CD14-positive monocyte (primary cell): ENCODE measurements around the gene WDR7. TPM values are rescaled to one million over a fixed set of nuclear protein-coding genes. Genes with fewer than 3 reads are reported as not detected.

Source experiments
- DNase-seq, 3 donors: peaks; one replicate each; pipeline ENCODE4 v3.0.0-alpha.2; 2011 to 2022
- H2AFZ ChIP-seq: 2 replicates; pipeline ENCODE4 v1.6.0; 2012; ENCODE audit warnings: mild to moderate bottlenecking, low read depth, low read length, inconsistent platforms; ENCODE audit not compliant: insufficient read depth, poor library complexity, severe bottlenecking
- H3K27ac ChIP-seq, 2 donors: 1 replicate in 1 of 2; 2 replicates in 1 of 2; pipeline ENCODE4 v1.5.1; 2012 to 2013; ENCODE audit warnings: low read length in 2 of 2, control low read depth in 1 of 2, inconsistent platforms in 1 of 2, low read depth in 1 of 2, mild to moderate bottlenecking in 1 of 2
- H3K27me3 ChIP-seq, 2 donors: one replicate each; pipeline versions ENCODE4 v1.6.0 to v1.6.1; 2011 to 2013; ENCODE audit warnings: low read length in 2 of 2; ENCODE audit not compliant: control insufficient read depth in 2 of 2, insufficient read depth in 2 of 2
- H3K36me3 ChIP-seq, 2 donors: replicated peaks in 1 of 2; 1 replicate in 1 of 2; 2 replicates in 1 of 2; pipeline versions ENCODE4 v1.5.1 to v1.6.1; 2012 to 2013; ENCODE audit warnings: low read length in 2 of 2, control low read depth in 1 of 2, inconsistent platforms in 1 of 2, mild to moderate bottlenecking in 1 of 2; ENCODE audit not compliant: insufficient read depth in 2 of 2, control insufficient read depth in 1 of 2
- H3K4me1 ChIP-seq, 2 donors: 1 replicate in 1 of 2; 2 replicates in 1 of 2; pipeline versions ENCODE4 v1.5.1 to v1.6.1; 2012 to 2013; ENCODE audit warnings: low read length in 2 of 2, control low read depth in 1 of 2, inconsistent platforms in 1 of 2, mild to moderate bottlenecking in 1 of 2, moderate library complexity in 1 of 2; ENCODE audit not compliant: insufficient read depth in 2 of 2, control insufficient read depth in 1 of 2
- H3K4me2 ChIP-seq: replicated peaks from 2 replicates; pipeline ENCODE3; 2012; ENCODE audit warnings: low read length, moderate library complexity, mild to moderate bottlenecking; ENCODE audit not compliant: poor library complexity, severe bottlenecking; ENCODE audit errors: extremely low read depth
- H3K4me3 ChIP-seq, 3 experiments: fragments of 200-600 bp in 1 of 3; sonication (generic) in 1 of 3; replicated peaks in 1 of 3; 1 replicate in 2 of 3; 2 replicates in 1 of 3; pipeline ENCODE4 v1.5.1; 2011 to 2013; ENCODE audit warnings: low read length in 3 of 3, mild to moderate bottlenecking in 3 of 3, control low read depth in 2 of 3, low read depth in 2 of 3, inconsistent platforms in 1 of 3, moderate library complexity in 1 of 3
- H3K79me2 ChIP-seq: 2 replicates; pipeline ENCODE4 v1.6.0; 2012; ENCODE audit warnings: mild to moderate bottlenecking, control low read depth, inconsistent platforms, low read length, moderate library complexity; ENCODE audit not compliant: insufficient read depth
- H3K9ac ChIP-seq: 2 replicates; pipeline ENCODE4 v1.6.0; 2017; ENCODE audit warnings: low read length, mild to moderate bottlenecking; ENCODE audit not compliant: insufficient read depth, poor library complexity, severe bottlenecking
- H3K9me3 ChIP-seq, 2 donors: replicated peaks in 1 of 2; 1 replicate in 1 of 2; 2 replicates in 1 of 2; pipeline versions ENCODE4 v1.5.1 to v1.6.1; 2012 to 2013; ENCODE audit warnings: low read length in 2 of 2, control low read depth in 1 of 2; ENCODE audit not compliant: control insufficient read depth in 1 of 2, insufficient read depth in 1 of 2
- H4K20me1 ChIP-seq: 2 replicates; pipeline ENCODE4 v1.6.0; 2012; ENCODE audit warnings: mild to moderate bottlenecking, low read length, control low read depth, moderate library complexity; ENCODE audit not compliant: insufficient read depth
- H3K27ac Mint-ChIP-seq, 7 donors: one replicate each; pipeline ENCODE4 v1.8.0; 2020; ENCODE audit warnings: mild to moderate bottlenecking in 7 of 7, mixed read lengths in 7 of 7, moderate library complexity in 6 of 7, inconsistent platforms in 2 of 7
- H3K27me3 Mint-ChIP-seq, 3 donors: one replicate each; pipeline ENCODE4 v1.8.0; 2021 to 2022; ENCODE audit warnings: low read depth in 3 of 3, mild to moderate bottlenecking in 3 of 3, mixed read lengths in 3 of 3, moderate library complexity in 3 of 3, inconsistent platforms in 1 of 3
- H3K36me3 Mint-ChIP-seq, 2 donors: one replicate each; pipeline ENCODE4 v1.8.0; 2020; ENCODE audit warnings: mixed read lengths in 2 of 2, inconsistent platforms in 1 of 2, mild to moderate bottlenecking in 1 of 2
- H3K4me1 Mint-ChIP-seq: one replicate; pipeline ENCODE4 v1.8.0; 2020; ENCODE audit warnings: mild to moderate bottlenecking, mixed read lengths
- H3K4me3 Mint-ChIP-seq, 2 donors: one replicate each; pipeline ENCODE4 v1.8.0; 2020; ENCODE audit warnings: mild to moderate bottlenecking in 2 of 2, mixed read lengths in 2 of 2, moderate library complexity in 1 of 2
- H3K9me3 Mint-ChIP-seq, 7 donors: one replicate each; pipeline ENCODE4 v1.8.0; 2020 to 2022; ENCODE audit warnings: mixed read lengths in 7 of 7, mild to moderate bottlenecking in 6 of 7, moderate library complexity in 6 of 7, inconsistent platforms in 2 of 7
- WGBS: methylation state at CpG from one replicate; pipeline ENCODE4 v1.1.5; 2013; ENCODE audit warnings: missing lambda C conversion rate; ENCODE audit not compliant: insufficient coverage; 5-methylcytosine and 5-hydroxymethylcytosine counted together
- intact Hi-C, 2 donors: fragments of 100-400 bp; cut with micrococcal nuclease; formaldehyde crosslinking; loops; one replicate each; pipeline versions ENCODE4 v1.15.0 to v1.15.1; 2023
- polyA plus RNA-seq, 3 donors: library from polyadenylated mRNA; depleted of rRNA in 1 of 3; unstranded in 2 of 3; stranded (reverse) in 1 of 3; fragments of 300-500 nt in 2 of 3; fragments of >200 nt in 1 of 3; fragmentation: Illumina TruSeq in 2 of 3; gene quantifications; 1 replicate in 2 of 3; 2 replicates in 1 of 3; pipeline ENCODE4 v1.2.3, GENCODE V29; 2012 to 2021
- TF ChIP-seq, protein P1 (sequence below): fragments of 200-600 bp; IDR thresholded peaks from one replicate; pipeline ENCODE4 v1.8.0; 2022; ENCODE audit warnings: antibody characterized with exemption, mild to moderate bottlenecking

Gene WDR7
- polyA plus RNA-seq, 3 donors = 9.1 to 23.6 (median 9.5) TPM

DNA sequence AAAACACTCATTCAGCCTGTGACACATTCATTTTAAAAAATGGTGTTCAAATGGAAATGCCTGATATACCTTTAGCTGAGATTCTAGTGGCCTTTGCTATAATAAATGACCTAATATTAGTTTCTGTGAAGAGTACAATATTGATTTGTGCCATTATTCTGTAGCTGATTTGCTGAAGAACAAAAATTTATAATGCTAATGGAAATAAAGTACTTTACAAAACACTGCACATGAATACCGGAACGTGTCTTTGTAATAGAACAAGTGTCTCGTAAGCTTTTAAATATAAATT is 138.7 kb downstream of the WDR7 start:
- H3K9ac ChIP-seq = no peak overlapping the region
- peaks cover 19 to 39% of the 10 kb centered on the region in 2 donors for H3K36me3 ChIP-seq
- peaks cover 29 to 44% of the 10 kb centered on the region in 2 donors for H3K36me3 Mint-ChIP-seq
- H3K4me2 ChIP-seq = no peak overlapping the region
- no peaks in the 10 kb centered on the region for H3K4me1 ChIP-seq
- H3K27me3 ChIP-seq = no peaks in the 10 kb centered on the region
- H3K27ac Mint-ChIP-seq = no peak overlapping the region
- no peaks in the 10 kb centered on the region for H3K79me2 ChIP-seq
- H3K27me3 Mint-ChIP-seq = no peaks in the 10 kb centered on the region
- H3K4me3 Mint-ChIP-seq = no peak overlapping the region
- TF ChIP-seq, protein P1, sequence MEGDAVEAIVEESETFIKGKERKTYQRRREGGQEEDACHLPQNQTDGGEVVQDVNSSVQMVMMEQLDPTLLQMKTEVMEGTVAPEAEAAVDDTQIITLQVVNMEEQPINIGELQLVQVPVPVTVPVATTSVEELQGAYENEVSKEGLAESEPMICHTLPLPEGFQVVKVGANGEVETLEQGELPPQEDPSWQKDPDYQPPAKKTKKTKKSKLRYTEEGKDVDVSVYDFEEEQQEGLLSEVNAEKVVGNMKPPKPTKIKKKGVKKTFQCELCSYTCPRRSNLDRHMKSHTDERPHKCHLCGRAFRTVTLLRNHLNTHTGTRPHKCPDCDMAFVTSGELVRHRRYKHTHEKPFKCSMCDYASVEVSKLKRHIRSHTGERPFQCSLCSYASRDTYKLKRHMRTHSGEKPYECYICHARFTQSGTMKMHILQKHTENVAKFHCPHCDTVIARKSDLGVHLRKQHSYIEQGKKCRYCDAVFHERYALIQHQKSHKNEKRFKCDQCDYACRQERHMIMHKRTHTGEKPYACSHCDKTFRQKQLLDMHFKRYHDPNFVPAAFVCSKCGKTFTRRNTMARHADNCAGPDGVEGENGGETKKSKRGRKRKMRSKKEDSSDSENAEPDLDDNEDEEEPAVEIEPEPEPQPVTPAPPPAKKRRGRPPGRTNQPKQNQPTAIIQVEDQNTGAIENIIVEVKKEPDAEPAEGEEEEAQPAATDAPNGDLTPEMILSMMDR = peak; percentile 46
- no peak overlapping the region for H3K4me3 ChIP-seq
- no peak overlapping the region for H3K27ac ChIP-seq
- H3K4me1 Mint-ChIP-seq = no peaks in the 10 kb centered on the region
- no peak for DNase-seq
- H3K9me3 ChIP-seq = no peaks in the 10 kb centered on the region
- no peaks in the 10 kb centered on the region for H4K20me1 ChIP-seq
- no peaks in the 10 kb centered on the region for H3K9me3 Mint-ChIP-seq
- no peak overlapping the region for H2AFZ ChIP-seq
- intact Hi-C loops = no loop called here
- no CpG with 5 or more reads among the region's 3 CpGs for WGBS

DNA sequence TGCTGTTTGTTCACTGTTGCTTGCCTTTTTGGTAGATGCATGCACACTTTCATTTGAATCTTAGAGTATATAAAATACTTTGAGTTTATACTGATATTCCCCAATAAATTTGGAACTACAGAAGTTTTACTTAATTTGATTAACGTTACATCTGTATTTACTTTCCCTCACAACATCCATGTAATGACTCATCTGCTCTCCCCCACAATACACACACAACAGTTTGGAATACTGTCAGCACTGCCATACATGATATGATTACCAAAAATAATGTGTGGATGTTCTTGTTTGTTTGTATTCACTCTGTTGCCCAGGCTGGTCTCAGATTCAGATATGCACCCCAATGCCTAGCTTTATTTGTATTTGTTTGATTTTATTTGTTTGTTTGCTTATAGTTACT is 144.2 kb downstream of the WDR7 start:
- H4K20me1 ChIP-seq = no peaks in the 10 kb centered on the region
- no peaks in the 10 kb centered on the region for H3K27me3 Mint-ChIP-seq
- TF ChIP-seq, protein P1 = no peak
- H3K27ac ChIP-seq = no peak overlapping the region
- no peak for DNase-seq
- H3K4me1 ChIP-seq = no peaks in the 10 kb centered on the region
- no peaks in the 10 kb centered on the region for H3K27me3 ChIP-seq
- H3K4me3 ChIP-seq = no peak overlapping the region
- H3K4me1 Mint-ChIP-seq = no peaks in the 10 kb centered on the region
- no peak overlapping the region for H3K4me2 ChIP-seq
- no CpG with 5 or more reads among the region's 1 CpG for WGBS
- H3K9me3 ChIP-seq = no peaks in the 10 kb centered on the region
- H3K79me2 ChIP-seq = no peaks in the 10 kb centered on the region
- H3K4me3 Mint-ChIP-seq = no peak overlapping the region
- no peaks in the 10 kb centered on the region for H3K9me3 Mint-ChIP-seq
- peaks cover 17 to 27% of the 10 kb centered on the region in 2 donors for H3K36me3 Mint-ChIP-seq
- no peak overlapping the region for H2AFZ ChIP-seq
- no peak overlapping the region for H3K9ac ChIP-seq
- H3K27ac Mint-ChIP-seq = no peak overlapping the region
- intact Hi-C loops = no loop called here
- peaks cover 3 to 10% of the 10 kb centered on the region in 2 donors for H3K36me3 ChIP-seq
